ENCODE measurements around the gene RILPL2.

DNA sequence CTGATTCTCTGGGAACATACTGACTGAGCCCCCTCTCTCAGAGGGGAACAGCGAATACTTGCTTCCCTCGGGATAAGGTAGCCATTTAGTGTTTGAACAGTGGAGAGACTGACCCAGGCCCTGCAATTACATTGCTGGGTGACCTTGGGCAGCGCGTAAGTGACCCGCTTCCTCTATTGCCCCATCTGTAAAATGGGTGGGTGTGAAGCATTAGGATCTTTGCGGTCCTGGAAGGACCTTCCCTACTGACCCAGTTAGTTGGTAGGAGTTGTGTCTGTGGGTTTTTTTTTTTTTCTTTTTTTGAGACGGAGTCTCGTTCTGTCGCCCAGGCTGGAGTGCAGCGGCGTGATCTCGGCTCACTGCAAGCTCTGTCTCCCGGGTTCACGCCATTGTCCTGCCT lies 53.8 kb downstream of the RILPL2 start:
- no peak for TF ChIP-seq EZH2 (optimal IDR thresholded peaks at IDR 0.05; ENCODE audit: low read depth, low read length)
- TF ChIP-seq CTCF (IDR thresholded peaks at IDR 0.05; ENCODE audit: low read length), result no peak
